ENCODE measurements around the gene F2RL3. TPM values are rescaled to one million over a fixed set of nuclear protein-coding genes. Genes with fewer than 3 reads are reported as not detected.

Gene F2RL3
- polyA plus RNA-seq, 1 experiment = not detected

DNA sequence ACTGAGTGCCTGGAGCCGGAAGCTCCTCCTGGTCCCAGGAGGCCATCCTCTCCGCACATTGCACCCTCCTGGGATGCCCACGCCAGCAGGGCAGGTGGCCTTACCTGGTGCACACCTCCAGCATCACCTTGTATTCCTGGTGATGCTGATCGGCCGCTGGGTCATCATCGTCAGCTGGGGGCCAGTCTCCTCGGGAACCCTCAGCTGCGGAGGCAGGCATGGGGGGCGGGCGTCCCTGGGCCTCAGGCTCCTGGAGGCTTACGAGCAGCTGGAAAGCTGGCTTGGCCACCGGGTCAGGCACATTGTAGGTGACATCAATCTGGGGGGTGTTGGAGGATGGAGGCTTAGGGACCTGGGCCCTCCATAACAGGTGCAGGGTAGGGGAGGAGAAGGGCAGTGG is 13.7 kb downstream of the F2RL3 start:
- no peak overlapping the region for H3K4me3 ChIP-seq (ENCODE audit: low read depth, low read length)
- ChIA-PET POLR2A (no interaction called here), CTCF (no interaction called here)
- DNase-seq (ENCODE audit: low read depth) = no peak
- TF ChIP-seq, protein P1, sequence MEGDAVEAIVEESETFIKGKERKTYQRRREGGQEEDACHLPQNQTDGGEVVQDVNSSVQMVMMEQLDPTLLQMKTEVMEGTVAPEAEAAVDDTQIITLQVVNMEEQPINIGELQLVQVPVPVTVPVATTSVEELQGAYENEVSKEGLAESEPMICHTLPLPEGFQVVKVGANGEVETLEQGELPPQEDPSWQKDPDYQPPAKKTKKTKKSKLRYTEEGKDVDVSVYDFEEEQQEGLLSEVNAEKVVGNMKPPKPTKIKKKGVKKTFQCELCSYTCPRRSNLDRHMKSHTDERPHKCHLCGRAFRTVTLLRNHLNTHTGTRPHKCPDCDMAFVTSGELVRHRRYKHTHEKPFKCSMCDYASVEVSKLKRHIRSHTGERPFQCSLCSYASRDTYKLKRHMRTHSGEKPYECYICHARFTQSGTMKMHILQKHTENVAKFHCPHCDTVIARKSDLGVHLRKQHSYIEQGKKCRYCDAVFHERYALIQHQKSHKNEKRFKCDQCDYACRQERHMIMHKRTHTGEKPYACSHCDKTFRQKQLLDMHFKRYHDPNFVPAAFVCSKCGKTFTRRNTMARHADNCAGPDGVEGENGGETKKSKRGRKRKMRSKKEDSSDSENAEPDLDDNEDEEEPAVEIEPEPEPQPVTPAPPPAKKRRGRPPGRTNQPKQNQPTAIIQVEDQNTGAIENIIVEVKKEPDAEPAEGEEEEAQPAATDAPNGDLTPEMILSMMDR (IDR thresholded peaks at IDR 0.05; ENCODE audit: insufficient read depth, low read depth, low read length) = no peak
- no peaks in the 10 kb centered on the region for H3K27me3 ChIP-seq (ENCODE audit: control insufficient read depth, insufficient read depth, low read length)
- no peaks in the 10 kb centered on the region for H3K36me3 ChIP-seq (ENCODE audit: control insufficient read depth, insufficient read depth, low read length)

DNA sequence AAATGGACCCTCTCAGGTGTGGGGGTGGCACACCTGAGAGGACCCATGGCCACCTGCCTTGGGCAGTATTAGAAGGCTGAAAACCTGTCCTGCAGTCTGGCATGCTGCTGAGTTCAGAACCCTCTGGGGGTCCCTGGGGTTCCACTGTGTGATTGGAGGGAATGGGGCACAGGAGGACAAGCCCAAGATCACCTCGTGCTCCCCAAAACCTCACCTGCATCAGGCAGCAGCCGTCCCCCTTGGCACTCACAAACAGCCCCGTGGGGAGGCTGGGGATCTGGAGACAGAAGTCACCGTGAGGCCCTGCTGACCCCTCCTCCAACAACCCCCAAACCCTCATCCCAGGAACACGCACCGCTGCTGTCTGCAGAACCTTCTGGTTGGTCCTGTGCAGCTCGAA is 14.5 kb downstream of the F2RL3 start:
- TF ChIP-seq, protein P1 (IDR thresholded peaks at IDR 0.05; ENCODE audit: insufficient read depth, low read depth, low read length) = no peak
- CTCF ChIA-PET = no interaction called here
- POLR2A ChIA-PET = no interaction called here
- no peak for DNase-seq (ENCODE audit: low read depth)
- no peaks in the 10 kb centered on the region for H3K36me3 ChIP-seq (ENCODE audit: control insufficient read depth, insufficient read depth, low read length)
- no peak overlapping the region for H3K4me3 ChIP-seq (ENCODE audit: low read depth, low read length)
- no peaks in the 10 kb centered on the region for H3K27me3 ChIP-seq (ENCODE audit: control insufficient read depth, insufficient read depth, low read length)

DNA sequence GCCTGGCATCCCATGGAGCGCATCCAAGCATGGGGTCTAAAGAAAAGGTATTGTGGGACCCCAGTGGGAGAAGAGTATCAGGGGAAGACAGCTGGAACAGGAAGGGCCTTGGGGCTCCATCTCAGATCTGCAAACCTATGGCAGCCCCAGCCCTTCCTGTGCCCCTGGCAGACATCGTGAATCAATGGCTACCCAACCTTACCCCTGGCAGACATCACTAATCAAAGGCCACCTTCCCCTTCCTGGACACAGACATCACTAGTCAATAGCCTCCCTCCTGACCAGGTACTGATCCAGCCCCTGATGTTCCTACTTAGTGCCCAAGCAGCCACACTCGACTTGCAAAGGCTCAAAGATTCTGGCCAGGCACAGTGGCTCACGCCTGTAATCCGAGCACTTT is 15.8 kb downstream of the F2RL3 start:
- ChIA-PET CTCF (no interaction called here), POLR2A (no interaction called here)
- H3K27me3 ChIP-seq (ENCODE audit: control insufficient read depth, insufficient read depth, low read length) = no peaks in the 10 kb centered on the region
- no peak overlapping the region for H3K4me3 ChIP-seq (ENCODE audit: low read depth, low read length)
- TF ChIP-seq, protein P1 (IDR thresholded peaks at IDR 0.05; ENCODE audit: insufficient read depth, low read depth, low read length) = no peak
- DNase-seq (ENCODE audit: low read depth) = no peak
- H3K36me3 ChIP-seq (ENCODE audit: control insufficient read depth, insufficient read depth, low read length) = no peaks in the 10 kb centered on the region

DNA sequence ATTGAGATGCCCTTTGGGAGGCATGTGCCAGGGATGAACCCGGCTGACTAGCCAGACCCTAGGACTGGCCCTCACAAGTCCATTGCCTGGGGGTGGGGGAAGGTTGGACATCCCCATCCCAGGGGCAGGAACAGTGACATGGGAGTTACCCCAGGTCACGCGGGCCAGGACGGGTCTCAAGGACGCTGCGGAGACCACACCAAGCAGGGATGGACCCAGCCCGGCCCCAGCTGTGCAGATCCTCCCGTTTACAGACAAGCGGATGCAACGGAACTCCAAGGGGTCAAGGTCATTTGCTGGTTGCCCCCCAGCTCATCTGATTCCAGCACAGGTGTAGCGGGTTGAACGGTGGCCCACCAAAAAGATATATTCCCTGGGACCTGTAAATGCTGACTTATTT is 20.0 kb downstream of the F2RL3 start:
- CTCF ChIA-PET = no interaction called here
- DNase-seq (ENCODE audit: low read depth) = no peak
- POLR2A ChIA-PET = no interaction called here
- no peaks in the 10 kb centered on the region for H3K36me3 ChIP-seq (ENCODE audit: control insufficient read depth, insufficient read depth, low read length)
- TF ChIP-seq, protein P1 (IDR thresholded peaks at IDR 0.05; ENCODE audit: insufficient read depth, low read depth, low read length) = no peak
- H3K27me3 ChIP-seq (ENCODE audit: control insufficient read depth, insufficient read depth, low read length) = no peaks in the 10 kb centered on the region
- H3K4me3 ChIP-seq (ENCODE audit: low read depth, low read length) = no peak overlapping the region

DNA sequence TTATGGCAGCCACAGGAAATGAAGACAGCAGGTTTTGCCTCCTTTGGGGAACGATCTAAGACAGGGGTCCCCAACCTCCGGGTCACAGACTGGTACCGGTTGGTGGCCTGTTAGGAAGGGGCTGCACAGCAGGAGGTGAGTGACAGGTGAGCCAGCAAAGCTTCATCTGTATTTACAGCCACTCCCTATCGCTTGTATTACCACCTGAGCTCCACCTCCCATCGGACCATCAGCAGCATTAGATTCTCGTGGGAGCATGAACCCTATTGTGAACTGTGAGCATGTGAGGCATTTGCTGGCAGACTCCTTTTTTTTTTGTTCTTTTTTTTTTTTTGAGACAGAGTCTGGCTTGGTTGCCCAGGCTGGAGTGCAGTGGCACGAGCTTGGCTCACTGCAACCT is 22.2 kb downstream of the F2RL3 start:
- TF ChIP-seq, protein P1 (IDR thresholded peaks at IDR 0.05; ENCODE audit: insufficient read depth, low read depth, low read length) = no peak
- H3K27me3 ChIP-seq (ENCODE audit: control insufficient read depth, insufficient read depth, low read length) = no peaks in the 10 kb centered on the region
- no peak for DNase-seq (ENCODE audit: low read depth)
- H3K36me3 ChIP-seq (ENCODE audit: control insufficient read depth, insufficient read depth, low read length) = no peaks in the 10 kb centered on the region
- ChIA-PET CTCF (interaction anchor here (0.9 kb wide), 1 partner anchor 11 kb away, joined by 3 read pairs; no protein-coding TSS in a partner anchor), POLR2A (no interaction called here)
- H3K4me3 ChIP-seq (ENCODE audit: low read depth, low read length) = no peak overlapping the region
